ENCODE measurements around the gene CDC42EP4. TPM values are rescaled to one million over a fixed set of nuclear protein-coding genes. Genes with fewer than 3 reads are reported as not detected.

The CDC42EP4 gene
- total and polyA plus RNA-seq, 9 of the 15 experiments (the other 6 are each of a cell fraction or from before 2014, with no cell fraction given) = 0.65 to 20.8 (median 12.3) TPM

GRCh38 chr17:73291260-73291801 is 20.5 kb downstream of the CDC42EP4 start (continued):
- no peak for TF ChIP-seq ETS1 (conservative IDR thresholded peaks at IDR 0.05; ENCODE audit: control insufficient read depth, low read depth, low read length)
- no peak for TF ChIP-seq SNAPC5 (CRISPR knock-in tag; IDR thresholded peaks at IDR 0.05)
- no peak for TF ChIP-seq NR0B1 (IDR thresholded peaks at IDR 0.05; ENCODE audit: partially characterized antibody)
- no peak for TF ChIP-seq GTF2A2 (tag; IDR thresholded peaks at IDR 0.05)
- no peak for TF ChIP-seq MBD1 (CRISPR knock-in tag; IDR thresholded peaks at IDR 0.05)
- no peak for TF ChIP-seq HSF4 (CRISPR knock-in tag; IDR thresholded peaks at IDR 0.05; ENCODE audit: borderline replicate concordance)
- no peak for TF ChIP-seq PCBP2 (IDR thresholded peaks at IDR 0.05; ENCODE audit: low read depth, low read length, poor library complexity, severe bottlenecking)
- TF ChIP-seq POLR3G (IDR thresholded peaks at IDR 0.05; ENCODE audit: extremely low read depth, insufficient read length, insufficient replicate concordance) = no peak
- no peak for TF ChIP-seq CC2D1A (IDR thresholded peaks at IDR 0.05)
- TF ChIP-seq FOXK1 (CRISPR knock-in tag; IDR thresholded peaks at IDR 0.05; ENCODE audit: borderline replicate concordance) = no peak
- TF ChIP-seq SMARCB1 (IDR thresholded peaks at IDR 0.05; ENCODE audit: insufficient read length, low read depth) = peak; percentile 40
- no peak for TF ChIP-seq ZKSCAN1 (IDR thresholded peaks at IDR 0.05; ENCODE audit: low read depth, low read length)
- TF ChIP-seq, protein P1, sequence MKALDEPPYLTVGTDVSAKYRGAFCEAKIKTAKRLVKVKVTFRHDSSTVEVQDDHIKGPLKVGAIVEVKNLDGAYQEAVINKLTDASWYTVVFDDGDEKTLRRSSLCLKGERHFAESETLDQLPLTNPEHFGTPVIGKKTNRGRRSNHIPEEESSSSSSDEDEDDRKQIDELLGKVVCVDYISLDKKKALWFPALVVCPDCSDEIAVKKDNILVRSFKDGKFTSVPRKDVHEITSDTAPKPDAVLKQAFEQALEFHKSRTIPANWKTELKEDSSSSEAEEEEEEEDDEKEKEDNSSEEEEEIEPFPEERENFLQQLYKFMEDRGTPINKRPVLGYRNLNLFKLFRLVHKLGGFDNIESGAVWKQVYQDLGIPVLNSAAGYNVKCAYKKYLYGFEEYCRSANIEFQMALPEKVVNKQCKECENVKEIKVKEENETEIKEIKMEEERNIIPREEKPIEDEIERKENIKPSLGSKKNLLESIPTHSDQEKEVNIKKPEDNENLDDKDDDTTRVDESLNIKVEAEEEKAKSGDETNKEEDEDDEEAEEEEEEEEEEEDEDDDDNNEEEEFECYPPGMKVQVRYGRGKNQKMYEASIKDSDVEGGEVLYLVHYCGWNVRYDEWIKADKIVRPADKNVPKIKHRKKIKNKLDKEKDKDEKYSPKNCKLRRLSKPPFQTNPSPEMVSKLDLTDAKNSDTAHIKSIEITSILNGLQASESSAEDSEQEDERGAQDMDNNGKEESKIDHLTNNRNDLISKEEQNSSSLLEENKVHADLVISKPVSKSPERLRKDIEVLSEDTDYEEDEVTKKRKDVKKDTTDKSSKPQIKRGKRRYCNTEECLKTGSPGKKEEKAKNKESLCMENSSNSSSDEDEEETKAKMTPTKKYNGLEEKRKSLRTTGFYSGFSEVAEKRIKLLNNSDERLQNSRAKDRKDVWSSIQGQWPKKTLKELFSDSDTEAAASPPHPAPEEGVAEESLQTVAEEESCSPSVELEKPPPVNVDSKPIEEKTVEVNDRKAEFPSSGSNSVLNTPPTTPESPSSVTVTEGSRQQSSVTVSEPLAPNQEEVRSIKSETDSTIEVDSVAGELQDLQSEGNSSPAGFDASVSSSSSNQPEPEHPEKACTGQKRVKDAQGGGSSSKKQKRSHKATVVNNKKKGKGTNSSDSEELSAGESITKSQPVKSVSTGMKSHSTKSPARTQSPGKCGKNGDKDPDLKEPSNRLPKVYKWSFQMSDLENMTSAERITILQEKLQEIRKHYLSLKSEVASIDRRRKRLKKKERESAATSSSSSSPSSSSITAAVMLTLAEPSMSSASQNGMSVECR (CRISPR knock-in tag; IDR thresholded peaks at IDR 0.05) = no peak
- no peak for TF ChIP-seq NFATC3 (IDR thresholded peaks at IDR 0.05)
- no peak for TF ChIP-seq ZNF695 (CRISPR knock-in tag; IDR thresholded peaks at IDR 0.05)
- no peak for TF ChIP-seq ZNF583 (CRISPR knock-in tag; IDR thresholded peaks at IDR 0.05)
- peak; percentile 6; the same call in 1 of the 2 replicates for TF ChIP-seq MBD2 (IDR thresholded peaks at IDR 0.05; ENCODE audit: borderline replicate concordance, low read depth)
- no peak for TF ChIP-seq ATF2 (CRISPR knock-in tag; IDR thresholded peaks at IDR 0.05)
- no peak for TF ChIP-seq PHTF2 (CRISPR knock-in tag; IDR thresholded peaks at IDR 0.05)
